ENCODE data around the gene PIP5K1B.

- TF ChIP-seq CTCF (conservative IDR thresholded peaks at IDR 0.05 in 1 of 2, IDR thresholded peaks at IDR 0.05 in 1 of 2; ENCODE audit: low read depth in 1 of 2, low read length in 2 of 2) (peak; percentile 94 to 95), EZH2 (IDR thresholded peaks at IDR 0.05; ENCODE audit: low read length, missing control alignments) (no peak)
These were observed 294.5 kb downstream of the PIP5K1B start for GRCh38 chr9:68999393-69000105.

All from fibroblast of lung (primary cell).